GM23338 (cell line): ENCODE results near the gene TBX10. TPM values are rescaled to one million over a fixed set of nuclear protein-coding genes. Genes with fewer than 3 reads are reported as not detected.

Experiments used
- ATAC-seq: fragments of 200-7000 bp; cut with Tn5 transposase; 3 replicates; pipeline ENCODE4 v1.9.1; 2020
- DNase-seq: peaks from one replicate; pipeline ENCODE4 v3.0.0-alpha.2; 2015; ENCODE audit warnings: low spot score
- H2AFZ ChIP-seq: fragments of 200-600 bp; sonication (generic); 2 replicates; pipeline ENCODE4 v1.8.0; 2016; ENCODE audit warnings: antibody characterized with exemption, mild to moderate bottlenecking, moderate library complexity
- H3F3A ChIP-seq: fragments of 200-600 bp; sonication (generic); replicated peaks from 2 replicates; pipeline ENCODE4 v1.8.0; 2017; ENCODE audit warnings: antibody characterized with exemption, mixed run types, low read depth
- H3K27ac ChIP-seq: fragments of 200-600 bp; sonication (generic); 2 replicates; pipeline ENCODE4 v1.6.1; 2016; ENCODE audit warnings: low read depth
- H3K27me3 ChIP-seq: fragments of 200-600 bp; sonication (generic); 2 replicates; pipeline ENCODE4 v1.8.0; 2016; ENCODE audit warnings: mild to moderate bottlenecking, mixed run types, moderate library complexity; ENCODE audit not compliant: insufficient read depth
- H3K36me3 ChIP-seq: fragments of 200-600 bp; sonication (generic); 2 replicates; pipeline ENCODE4 v1.8.0; 2016; ENCODE audit warnings: mild to moderate bottlenecking; ENCODE audit not compliant: insufficient read depth
- H3K4me1 ChIP-seq: fragments of 200-600 bp; sonication (generic); 2 replicates; pipeline ENCODE4 v1.8.0; 2016; ENCODE audit warnings: mild to moderate bottlenecking, moderate library complexity; ENCODE audit not compliant: insufficient read depth
- H3K4me2 ChIP-seq: fragments of 200-600 bp; sonication (generic); 2 replicates; pipeline ENCODE4 v1.7.1; 2017; ENCODE audit warnings: mixed run types
- H3K4me3 ChIP-seq: fragments of 200-600 bp; sonication (generic); 2 replicates; pipeline ENCODE4 v1.6.1; 2016; ENCODE audit warnings: mixed run types
- H3K79me2 ChIP-seq: fragments of 200-600 bp; sonication (generic); replicated peaks from 2 replicates; pipeline ENCODE4 v1.8.0; 2017; ENCODE audit warnings: mild to moderate bottlenecking; ENCODE audit not compliant: insufficient read depth
- H3K9me2 ChIP-seq: fragments of 200-600 bp; sonication (generic); 2 replicates; pipeline ENCODE4 v1.8.0; 2017; ENCODE audit not compliant: insufficient read depth
- H4K20me1 ChIP-seq: fragments of 200-600 bp; sonication (generic); replicated peaks from 2 replicates; pipeline ENCODE4 v1.8.0; 2017; ENCODE audit warnings: mild to moderate bottlenecking; ENCODE audit not compliant: insufficient read depth
- H3K27ac Mint-ChIP-seq: 2 replicates; pipeline ENCODE4 v1.8.0; 2020; ENCODE audit warnings: inconsistent platforms, mild to moderate bottlenecking, moderate library complexity, mixed read lengths
- H3K27me3 Mint-ChIP-seq: 3 replicates; pipeline ENCODE4 v1.8.0; 2022; ENCODE audit warnings: low read depth, mild to moderate bottlenecking, moderate library complexity, mixed read lengths, inconsistent platforms; ENCODE audit not compliant: insufficient read depth, poor library complexity
- H3K36me3 Mint-ChIP-seq: 3 replicates; pipeline ENCODE4 v1.8.0; 2021; ENCODE audit warnings: low read depth, mild to moderate bottlenecking, inconsistent platforms, moderate library complexity, mixed read lengths
- H3K4me1 Mint-ChIP-seq: 3 replicates; pipeline ENCODE4 v1.8.0; 2020; ENCODE audit warnings: mild to moderate bottlenecking, inconsistent platforms, mixed read lengths
- H3K4me3 Mint-ChIP-seq: 3 replicates; pipeline ENCODE4 v1.8.0; 2021; ENCODE audit warnings: moderate library complexity, mild to moderate bottlenecking, inconsistent platforms, mixed read lengths
- H3K9me3 Mint-ChIP-seq: 3 replicates; pipeline ENCODE4 v1.8.0; 2020; ENCODE audit warnings: moderate library complexity, mild to moderate bottlenecking, inconsistent platforms, mixed read lengths
- ETS1 ChIP-seq: IDR thresholded peaks from 2 replicates; pipeline ENCODE4 v1.6.1; 2016; ENCODE audit warnings: antibody characterized with exemption
- EZH2phosphoT487 ChIP-seq: fragments of 200-600 bp; sonication (generic); IDR thresholded peaks from one replicate; pipeline ENCODE4 v1.8.1; 2018; ENCODE audit warnings: antibody characterized with exemption; ENCODE audit not compliant: unreplicated experiment
- NANOG ChIP-seq: IDR thresholded peaks from 2 replicates; pipeline ENCODE4 v1.6.1; 2016; ENCODE audit warnings: antibody characterized with exemption, borderline replicate concordance
- POLR2AphosphoS5 ChIP-seq: IDR thresholded peaks from 2 replicates; pipeline ENCODE4 v1.6.1; 2016; ENCODE audit warnings: antibody characterized with exemption, low read depth
- ZNF462 ChIP-seq: fragments of 250-450 bp; sonication (Bioruptor Pico); IDR thresholded peaks from 2 replicates; pipeline ENCODE4 v1.5.0; 2020; ENCODE audit warnings: mild to moderate bottlenecking, moderate library complexity
- polyA plus RNA-seq: library from polyadenylated mRNA; unstranded; fragments of >200 nt; fragmentation: Nextera tagmentation; extraction: Ambion mirVana; gene quantifications from 2 replicates; pipeline ENCODE4 v1.2.1, GENCODE V29; 2016
- total RNA-seq: library from RNA; depleted of rRNA; stranded (reverse); fragments of >200 nt; shearing (Covaris generic); gene quantifications from 2 replicates; pipeline ENCODE4 v1.2.3, GENCODE V29; 2014

TBX10 gene
- total and polyA plus RNA-seq, 2 experiments from 2014 or later: 0.10 TPM; not detected in 1

- TF ChIP-seq ZNF462 (CRISPR knock-in tag): no peak
- no peak for TF ChIP-seq NANOG
- no peak for TF ChIP-seq ETS1
Observed at GRCh38 chr11:67605231-67606011, 34.1 kb downstream of the TBX10 start (continued).

- Mint-ChIP-seq H3K27ac (no peak overlapping the region), H3K36me3 (peaks cover 13% of the 10 kb centered on the region), H3K9me3 (peaks cover 4% of the 10 kb centered on the region; the same call in 2 of the 3 replicates), H3K27me3 (peaks cover 1% of the 10 kb centered on the region), H3K4me3 (peak overlapping the region; percentile 1; the same call in 1 of the 3 replicates), H3K4me1 (peaks cover 21% of the 10 kb centered on the region)
- H3K36me3 ChIP-seq: no peaks in the 10 kb centered on the region
- no peaks in the 10 kb centered on the region for H3K9me2 ChIP-seq
- peak overlapping the region; percentile 71; the same call in 1 of the 2 replicates for H3K4me2 ChIP-seq
- peaks cover 27% of the 10 kb centered on the region for H3K4me1 ChIP-seq
- H3K27ac ChIP-seq: no peak overlapping the region
- DNase-seq (no peak), ATAC-seq (no peak)
- peaks cover 9% of the 10 kb centered on the region; the same call in 1 of the 2 replicates for H3K79me2 ChIP-seq
- no peak overlapping the region for H3K4me3 ChIP-seq
- H2AFZ ChIP-seq: no peak overlapping the region
- TF ChIP-seq ZNF462 (CRISPR knock-in tag) (no peak), EZH2phosphoT487 (no peak), NANOG (no peak), ETS1 (no peak), POLR2AphosphoS5 (no peak)
- H3F3A ChIP-seq: 0 out of 2 replicates have a peak, but pooled peaks cover 6% of the 10 kb centered on the region
- H4K20me1 ChIP-seq: no peaks in the 10 kb centered on the region
- no peaks in the 10 kb centered on the region for H3K27me3 ChIP-seq
Observed at GRCh38 chr11:67604815-67605214, 34.7 kb downstream of the TBX10 start.
